ENCODE measurements around the gene STX3. TPM values are rescaled to one million over a fixed set of nuclear protein-coding genes. Genes with fewer than 3 reads are reported as not detected.
"Not testable (repeated sequence)": the region's sequence is repeated elsewhere in the genome, so short reads cannot be mapped to it uniquely, and the experiment has no call there.

The STX3 gene
- total RNA-seq, 1 experiment from 2014 or later = 178 TPM

DNA sequence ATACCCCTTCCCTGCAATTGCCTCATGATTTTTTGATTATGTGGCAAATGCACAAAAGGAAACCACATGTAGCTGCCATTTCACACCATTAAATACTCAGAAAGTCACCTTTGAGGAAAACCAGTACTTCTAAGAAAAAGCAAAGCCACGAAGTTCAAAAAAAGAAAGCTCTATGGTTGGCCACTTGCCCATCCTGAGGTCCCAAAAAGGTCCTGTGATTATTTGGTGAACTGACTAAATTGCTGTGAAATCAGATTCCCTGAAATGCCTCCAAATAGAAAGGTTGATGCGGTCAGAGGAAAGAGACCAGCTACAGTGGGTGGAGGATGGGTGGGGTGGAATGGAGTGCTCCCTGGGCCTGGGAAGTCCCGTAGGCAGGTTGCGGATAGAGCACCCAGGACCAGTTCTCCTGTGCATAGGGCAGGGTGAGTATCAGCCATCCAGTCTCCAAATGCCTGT lies 28.5 kb downstream of the STX3 start:
- ChIA-PET CTCF (interaction anchor here (1.3 kb wide), 1 partner anchor 28 kb away, joined by 5 read pairs; the partner anchor contains the start of gene STX3), POLR2A (no interaction called here)
- peaks cover 11% of the 10 kb centered on the region for H3K36me3 ChIP-seq (ENCODE audit: control insufficient read depth, insufficient read depth, low read length)
- DNase-seq = no peak
- Mint-ChIP-seq H3K36me3 (ENCODE audit: insufficient read depth, unreplicated experiment) (peaks cover 92% of the 10 kb centered on the region), H3K4me3 (ENCODE audit: unreplicated experiment) (no peak overlapping the region), H3K4me1 (ENCODE audit: low read depth, unreplicated experiment) (peaks cover 48% of the 10 kb centered on the region), H3K27ac (ENCODE audit: unreplicated experiment) (no peak overlapping the region), H3K9me3 (ENCODE audit: unreplicated experiment) (no peaks in the 10 kb centered on the region), H3K27me3 (ENCODE audit: insufficient read depth, unreplicated experiment) (no peaks in the 10 kb centered on the region)
- H3K9me3 ChIP-seq = no peaks in the 10 kb centered on the region
- TF ChIP-seq, protein P1, sequence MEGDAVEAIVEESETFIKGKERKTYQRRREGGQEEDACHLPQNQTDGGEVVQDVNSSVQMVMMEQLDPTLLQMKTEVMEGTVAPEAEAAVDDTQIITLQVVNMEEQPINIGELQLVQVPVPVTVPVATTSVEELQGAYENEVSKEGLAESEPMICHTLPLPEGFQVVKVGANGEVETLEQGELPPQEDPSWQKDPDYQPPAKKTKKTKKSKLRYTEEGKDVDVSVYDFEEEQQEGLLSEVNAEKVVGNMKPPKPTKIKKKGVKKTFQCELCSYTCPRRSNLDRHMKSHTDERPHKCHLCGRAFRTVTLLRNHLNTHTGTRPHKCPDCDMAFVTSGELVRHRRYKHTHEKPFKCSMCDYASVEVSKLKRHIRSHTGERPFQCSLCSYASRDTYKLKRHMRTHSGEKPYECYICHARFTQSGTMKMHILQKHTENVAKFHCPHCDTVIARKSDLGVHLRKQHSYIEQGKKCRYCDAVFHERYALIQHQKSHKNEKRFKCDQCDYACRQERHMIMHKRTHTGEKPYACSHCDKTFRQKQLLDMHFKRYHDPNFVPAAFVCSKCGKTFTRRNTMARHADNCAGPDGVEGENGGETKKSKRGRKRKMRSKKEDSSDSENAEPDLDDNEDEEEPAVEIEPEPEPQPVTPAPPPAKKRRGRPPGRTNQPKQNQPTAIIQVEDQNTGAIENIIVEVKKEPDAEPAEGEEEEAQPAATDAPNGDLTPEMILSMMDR (IDR thresholded peaks at IDR 0.05; ENCODE audit: insufficient read depth in 1 of 2, low read depth in 1 of 2, low read length in 1 of 2, severe bottlenecking in 1 of 2, unreplicated experiment in 1 of 2) = no peak
- no peak overlapping the region for H3K4me3 ChIP-seq (ENCODE audit: low read depth, low read length)
- intact Hi-C loops (cut with micrococcal nuclease; ENCODE audit: unreplicated experiment) = no loop called here
- no peaks in the 10 kb centered on the region for H3K27me3 ChIP-seq (replicated peaks; ENCODE audit: control insufficient read depth, insufficient read depth, low read length)
- H3K4me1 ChIP-seq = peaks cover 28% of the 10 kb centered on the region
- no TSS peak for BruUV-seq (replicated peaks)

DNA sequence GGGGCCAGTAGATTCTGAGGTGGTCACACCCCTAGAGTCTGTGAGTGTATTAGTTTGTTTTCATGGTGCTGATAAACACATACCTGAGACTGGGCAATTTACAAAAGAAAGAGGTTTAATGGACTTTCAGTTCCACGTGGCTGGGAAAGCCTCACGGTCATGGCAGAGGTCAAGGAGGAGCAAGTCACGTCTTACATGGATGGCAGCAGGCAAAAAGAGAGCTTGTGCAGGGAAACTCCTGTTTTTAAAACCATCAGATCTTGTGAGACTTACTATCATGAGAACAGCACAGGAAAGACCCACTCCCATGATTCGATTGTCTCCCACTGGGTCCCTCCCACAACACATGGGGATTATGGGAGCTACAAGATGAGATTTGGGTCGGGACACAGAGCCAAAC lies 29.3 kb downstream of the STX3 start:
- BruUV-seq (replicated peaks); POLR2A ChIA-PET; CTCF ChIA-PET: not testable (repeated sequence)

DNA sequence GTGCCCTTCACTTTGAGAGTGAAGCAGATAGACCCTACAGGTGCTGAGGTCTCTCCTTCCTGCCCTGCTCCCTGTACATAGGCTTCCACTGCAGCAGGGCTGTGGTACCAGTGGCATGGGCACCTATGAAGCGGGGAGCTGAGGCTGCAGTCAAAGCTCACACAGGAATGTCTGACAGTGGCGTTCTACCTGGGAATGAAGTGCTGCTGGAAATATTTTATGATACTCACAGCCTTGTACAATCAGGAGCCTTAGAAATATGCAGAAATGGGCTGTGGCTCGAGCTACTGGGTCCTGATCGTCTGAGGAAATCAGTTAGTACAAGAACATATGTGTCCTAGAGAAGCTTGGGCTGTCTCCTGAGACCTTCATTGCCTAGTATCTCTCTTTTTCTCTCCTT lies 30.6 kb downstream of the STX3 start:
- H3K27me3 ChIP-seq (replicated peaks; ENCODE audit: control insufficient read depth, insufficient read depth, low read length) = no peaks in the 10 kb centered on the region
- Mint-ChIP-seq H3K36me3 (ENCODE audit: insufficient read depth, unreplicated experiment) (peaks cover 92% of the 10 kb centered on the region), H3K4me1 (ENCODE audit: low read depth, unreplicated experiment) (peaks cover 34% of the 10 kb centered on the region), H3K4me3 (ENCODE audit: unreplicated experiment) (no peak overlapping the region), H3K27ac (ENCODE audit: unreplicated experiment) (peak overlapping the region; percentile 39), H3K9me3 (ENCODE audit: unreplicated experiment) (no peaks in the 10 kb centered on the region), H3K27me3 (ENCODE audit: insufficient read depth, unreplicated experiment) (no peaks in the 10 kb centered on the region)
- H3K4me1 ChIP-seq = peaks cover 20% of the 10 kb centered on the region
- intact Hi-C loops (cut with micrococcal nuclease; ENCODE audit: unreplicated experiment) = no loop called here
- DNase-seq = no peak
- H3K9me3 ChIP-seq = no peaks in the 10 kb centered on the region
- no TSS peak for BruUV-seq (replicated peaks)
- peaks cover 11% of the 10 kb centered on the region for H3K36me3 ChIP-seq (ENCODE audit: control insufficient read depth, insufficient read depth, low read length)
- ChIA-PET POLR2A (interaction anchor here (0.6 kb wide), 1 partner anchor 121 kb away, joined by 6 read pairs; no protein-coding TSS in a partner anchor), CTCF (no interaction called here)
- TF ChIP-seq, protein P1 (IDR thresholded peaks at IDR 0.05; ENCODE audit: insufficient read depth in 1 of 2, low read depth in 1 of 2, low read length in 1 of 2, severe bottlenecking in 1 of 2, unreplicated experiment in 1 of 2) = no peak
- no peak overlapping the region for H3K4me3 ChIP-seq (ENCODE audit: low read depth, low read length)

More for the DNA sequence above, 29.3 kb downstream of the STX3 start:
- H3K4me1 Mint-ChIP-seq (ENCODE audit: low read depth, unreplicated experiment) = peaks cover 46% of the 10 kb centered on the region
- intact Hi-C loops (cut with micrococcal nuclease; ENCODE audit: unreplicated experiment); H3K9me3 Mint-ChIP-seq (ENCODE audit: unreplicated experiment); H3K4me3 ChIP-seq (ENCODE audit: low read depth, low read length); H3K9me3 ChIP-seq; H3K27me3 ChIP-seq (replicated peaks; ENCODE audit: control insufficient read depth, insufficient read depth, low read length); DNase-seq; H3K4me3 Mint-ChIP-seq (ENCODE audit: unreplicated experiment); H3K27me3 Mint-ChIP-seq (ENCODE audit: insufficient read depth, unreplicated experiment): not testable (repeated sequence)
- H3K36me3 ChIP-seq (ENCODE audit: control insufficient read depth, insufficient read depth, low read length) = peaks cover 11% of the 10 kb centered on the region
- H3K36me3 Mint-ChIP-seq (ENCODE audit: insufficient read depth, unreplicated experiment) = peaks cover 92% of the 10 kb centered on the region
- peaks cover 20% of the 10 kb centered on the region for H3K4me1 ChIP-seq
- peak overlapping the region; percentile 45 for H3K27ac Mint-ChIP-seq (ENCODE audit: unreplicated experiment)

Measured in Caco-2 (cell line).